K562 (cell line): ENCODE measurements around the gene AP1M1. TPM values are rescaled to one million over a fixed set of nuclear protein-coding genes. Genes with fewer than 3 reads are reported as not detected.

Source experiments
- ATAC-seq: fragments of 200-7000 bp; cut with Tn5 transposase; 3 replicates; pipeline ENCODE4 v1.9.1; 2020; ENCODE audit warnings: moderate library complexity
- BruUV-seq: library from RNA; stranded (reverse); fragments of 400-500 nt; replicated peaks from 2 replicates; lab custom pipeline; 2021; lab: Mats Ljungman, UMichigan
- CTCF ChIA-PET: fragments of 300-600 bp; formaldehyde crosslinking; extraction: SDS; loops from one replicate; lab custom pipeline; 2021; ENCODE audit warnings: low intra/inter-chr PET ratio; lab: Yijun Ruan, JAX
- POLR2A ChIA-PET: fragments of 300-600, 350-650 bp; sonication (Branson Sonifier 250); formaldehyde crosslinking; extraction: SDS; loops from one replicate; lab custom pipeline; 2021; ENCODE audit warnings: antibody characterized with exemption, inconsistent platforms; lab: Yijun Ruan, JAX
- DNase-seq, 4 experiments: peaks; one replicate each; pipeline versions ENCODE4 v3.0.0 to v3.0.0-alpha.2; 2011 to 2018; ENCODE audit warnings: low spot score in 3 of 4, mixed read lengths in 3 of 4; ENCODE audit errors: extremely low read depth in 1 of 4
- FAIRE-seq: peaks from 2 replicates; lab custom pipeline; 2011; peaks lifted over from hg19 to GRCh38; lab: Jason Lieb, UNC
- H2AFZ ChIP-seq: 2 replicates; pipeline ENCODE4 v1.6.0; 2011; ENCODE audit warnings: low read depth, low read length, control low read depth, inconsistent platforms
- H3K27ac ChIP-seq: fragments of 200-600 bp; 3 replicates; pipeline ENCODE4 v1.8.0; 2011; ENCODE audit warnings: low read depth, mild to moderate bottlenecking, control low read depth, inconsistent platforms, low read length, moderate library complexity, mixed read lengths; ENCODE audit errors: extremely low read depth
- H3K27me3 ChIP-seq, 2 experiments: fragments of 300-600 bp in 1 of 2; 2 replicates in 1 of 2; 3 replicates in 1 of 2; pipeline versions ENCODE4 v1.6.0 to v1.8.0; 2011; ENCODE audit warnings: inconsistent platforms in 2 of 2, low read length in 2 of 2, mild to moderate bottlenecking in 1 of 2, mixed read lengths in 1 of 2, moderate library complexity in 1 of 2; ENCODE audit not compliant: control insufficient read depth in 2 of 2, insufficient read depth in 2 of 2
- H3K36me3 ChIP-seq: fragments of 300-600 bp; 3 replicates; pipeline ENCODE4 v1.8.0; 2011; ENCODE audit warnings: mild to moderate bottlenecking, low read length, inconsistent platforms; ENCODE audit not compliant: control insufficient read depth, insufficient read depth
- H3K4me1 ChIP-seq, 2 experiments: fragments of 200-600 bp in 1 of 2; replicated peaks in 1 of 2; 2 replicates in 1 of 2; 3 replicates in 1 of 2; pipeline versions ENCODE4 v1.5.1 to v1.8.0; 2011; ENCODE audit warnings: inconsistent platforms in 2 of 2, low read length in 2 of 2, mild to moderate bottlenecking in 1 of 2, mixed read lengths in 1 of 2, moderate library complexity in 1 of 2; ENCODE audit not compliant: control insufficient read depth in 2 of 2, insufficient read depth in 2 of 2
- H3K4me2 ChIP-seq: 2 replicates; pipeline ENCODE4 v1.6.1; 2011; ENCODE audit warnings: low read length, control low read depth, inconsistent platforms, mixed read lengths; ENCODE audit not compliant: insufficient read depth
- H3K4me3 ChIP-seq: fragments of 200-600 bp; sonication (generic), shearing (Covaris generic); 2 replicates; pipeline ENCODE4 v1.5.1; 2016; ENCODE audit warnings: control low read depth, inconsistent platforms
- H3K79me2 ChIP-seq: fragments of 200-600 bp; 3 replicates; pipeline ENCODE4 v1.8.0; 2011; ENCODE audit warnings: low read length, inconsistent platforms; ENCODE audit not compliant: control insufficient read depth, insufficient read depth
- H3K9ac ChIP-seq, 2 experiments: 2 replicates each; pipeline versions ENCODE4 v1.6.0 to v1.6.1; 2011; ENCODE audit warnings: low read depth in 2 of 2, low read length in 2 of 2, control low read depth in 1 of 2, inconsistent platforms in 1 of 2, mild to moderate bottlenecking in 1 of 2, mixed read lengths in 1 of 2; ENCODE audit not compliant: insufficient read depth in 1 of 2
- H3K9me1 ChIP-seq: one replicate; pipeline ENCODE4 v1.6.0; 2011; ENCODE audit warnings: inconsistent platforms, mild to moderate bottlenecking, low read length, moderate library complexity; ENCODE audit not compliant: control insufficient read depth, insufficient read depth
- H3K9me3 ChIP-seq: replicated peaks from 2 replicates; pipeline ENCODE4 v1.5.1; 2011; ENCODE audit warnings: low read depth, low read length, inconsistent platforms; ENCODE audit not compliant: control insufficient read depth, insufficient read depth
- H4K20me1 ChIP-seq: replicated peaks from 2 replicates; pipeline ENCODE4 v1.6.1; 2011; ENCODE audit warnings: low read length, inconsistent platforms, mixed read lengths; ENCODE audit not compliant: control insufficient read depth, insufficient read depth
- KDM4B ChIP-seq, 2 experiments: fragments of 450-650 bp in 1 of 2; sonication (generic) in 1 of 2; IDR thresholded peaks; 2 replicates each; pipeline ENCODE4 v1.6.1; 2016 to 2017; ENCODE audit warnings: borderline replicate concordance in 2 of 2, antibody characterized with exemption in 1 of 2, low read depth in 1 of 2, mild to moderate bottlenecking in 1 of 2
- MCM2 ChIP-seq: fragments of 450-650 bp; IDR thresholded peaks from 2 replicates; pipeline ENCODE4 v1.6.1; 2017; ENCODE audit warnings: low read depth, mild to moderate bottlenecking
- MEF2A ChIP-seq: IDR thresholded peaks from 2 replicates; pipeline ENCODE4 v1.6.1; 2011; ENCODE audit warnings: low read depth, mild to moderate bottlenecking, low read length, moderate library complexity; ENCODE audit not compliant: control insufficient read depth
- NFE2L1 ChIP-seq: fragments of 450-650 bp; IDR thresholded peaks from 2 replicates; pipeline ENCODE4 v1.6.1; 2016; ENCODE audit warnings: missing genetic modification characterization, low read depth, mild to moderate bottlenecking, missing compliant biosample characterization, moderate library complexity, borderline replicate concordance
- RBFOX2 ChIP-seq: fragments of 200-400 bp; formaldehyde crosslinking; IDR thresholded peaks from 2 replicates; pipeline ENCODE4 v1.6.1; 2017; ENCODE audit warnings: low read depth, mild to moderate bottlenecking, low read length, moderate library complexity
- RBM14 ChIP-seq: fragments of 200-400 bp; formaldehyde crosslinking; IDR thresholded peaks from 2 replicates; pipeline ENCODE4 v1.6.1; 2018; ENCODE audit warnings: low read depth, mild to moderate bottlenecking, low read length, moderate library complexity, borderline replicate concordance; ENCODE audit not compliant: insufficient read depth
- SAP30 ChIP-seq: fragments of 200-600 bp; sonication (generic); IDR thresholded peaks from 2 replicates; pipeline ENCODE4 v1.6.1; 2012; ENCODE audit warnings: borderline replicate concordance, low read depth, mild to moderate bottlenecking, moderate library complexity, low read length, control low read depth, inconsistent platforms; ENCODE audit not compliant: insufficient read depth, poor library complexity, severe bottlenecking
- SRSF7 ChIP-seq: fragments of 200-400 bp; formaldehyde crosslinking; optimal IDR thresholded peaks from 2 replicates; pipeline ENCODE3; 2017; ENCODE audit warnings: mild to moderate bottlenecking, low read depth, low read length
- STAT5A ChIP-seq: IDR thresholded peaks from 2 replicates; pipeline ENCODE4 v1.6.1; 2012; ENCODE audit warnings: low read length, inconsistent platforms, borderline replicate concordance
- USF1 ChIP-seq: sonication (generic); formaldehyde crosslinking; IDR thresholded peaks from 2 replicates; pipeline ENCODE4 v1.9.0; 2022; ENCODE audit warnings: mild to moderate bottlenecking, missing genetic modification reagents
- XRCC4 ChIP-seq: IDR thresholded peaks from one replicate; pipeline ENCODE4 v1.6.1; 2011; ENCODE audit not compliant: insufficient read depth, insufficient read length; ENCODE audit errors: extremely low read depth
- ZC3H4 ChIP-seq: sonication (generic); formaldehyde crosslinking; IDR thresholded peaks from 2 replicates; pipeline ENCODE4 v1.9.0; 2021; ENCODE audit warnings: missing genetic modification reagents, borderline replicate concordance
- ZSCAN29 ChIP-seq: fragments of 450-650 bp; IDR thresholded peaks from 2 replicates; pipeline ENCODE4 v1.6.1; 2017
- WGBS: fragments of 100-300 bp; shearing (Covaris generic); methylation state at CpG from one replicate; pipeline ENCODE4 v1.1.6; 2016; ENCODE audit warnings: low coverage, mixed read lengths; ENCODE audit not compliant: insufficient coverage; ENCODE audit errors: missing lambda C conversion rate; 5-methylcytosine and 5-hydroxymethylcytosine counted together
- in situ Hi-C: fragments of 300-500 bp; cut with MboI; formaldehyde crosslinking; loops from 4 replicates; pipeline ENCODE4 v1.15.0; 2018; ENCODE audit warnings: inconsistent platforms, mixed read lengths
- intact Hi-C: fragments of 100-400 bp; cut with micrococcal nuclease; formaldehyde crosslinking; loops from 2 replicates; pipeline ENCODE4 v1.14.2; 2022
- polyA plus RNA-seq, 8 experiments: library from polyadenylated mRNA; depleted of rRNA in 4 of 8; stranded (reverse) in 5 of 8; unstranded in 3 of 8; fragments of >200 nt; fragmentation: Nextera tagmentation in 2 of 8; fragmentation: Illumina TruSeq in 1 of 8; extraction: Ambion mirVana in 2 of 8; extraction: Trizol in 1 of 8; gene quantifications; 2 replicates each; pipeline versions ENCODE4 v1.2.1 to v1.2.3, GENCODE V29; 2011 to 2014; ENCODE audit warnings: inconsistent platforms in 1 of 8, missing spikeins in 1 of 8
- total RNA-seq, 7 experiments: library from RNA; depleted of rRNA in 6 of 7; stranded (reverse); fragments of >200 nt in 6 of 7; fragmentation: Illumina TruSeq in 2 of 7; extraction: Trizol in 2 of 7; gene quantifications; 2 replicates each; pipeline versions ENCODE4 v1.2.1 to v1.2.3, GENCODE V29; 2011 to 2021; ENCODE audit warnings: low replicate concordance in 1 of 7

Gene AP1M1
- total and polyA plus RNA-seq, 9 of the 15 experiments (the other 6 are each of a cell fraction or from before 2014, with no cell fraction given) = 0.87 to 56.2 (median 29.1) TPM

DNA sequence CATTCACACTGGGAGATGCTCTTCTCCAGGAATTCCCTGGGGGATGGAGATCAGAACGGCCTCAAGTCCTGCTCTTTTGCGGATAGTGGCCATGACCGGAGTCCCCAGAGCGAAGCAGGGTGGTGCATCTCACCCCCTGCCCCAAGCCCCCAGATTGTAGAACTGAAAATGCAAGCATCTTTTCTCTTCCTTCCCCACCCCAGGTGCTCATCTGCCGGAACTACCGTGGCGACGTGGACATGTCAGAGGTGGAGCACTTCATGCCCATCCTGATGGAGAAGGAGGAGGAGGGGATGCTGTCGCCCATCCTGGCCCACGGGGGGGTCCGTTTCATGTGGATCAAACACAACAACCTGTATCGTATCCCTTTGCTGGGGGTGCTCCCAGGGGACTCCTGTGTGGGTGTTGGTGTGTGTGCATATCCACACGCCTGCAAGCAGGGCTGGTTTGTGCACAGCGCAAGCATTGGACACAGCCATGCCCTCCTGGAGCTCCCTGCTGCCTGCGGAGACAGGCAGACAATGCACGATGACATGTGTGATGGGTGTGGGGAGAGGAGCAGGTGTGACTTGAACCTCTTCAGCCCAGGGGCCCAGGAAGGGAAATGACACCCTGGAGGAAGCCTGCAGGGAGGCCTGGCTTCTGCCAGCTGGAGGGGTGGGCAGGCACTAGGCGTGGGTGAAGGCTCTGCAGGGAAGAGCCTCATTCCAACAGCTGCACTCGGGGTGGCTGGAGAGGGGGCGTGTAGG is 5.7 kb downstream of the AP1M1 start:
- no peak for DNase-seq
- H3K4me3 ChIP-seq = no peak overlapping the region
- no peak for ATAC-seq
- TF ChIP-seq SAP30 = no peak
- no peak for TF ChIP-seq MEF2A
- peak; percentile 43; the same call in 1 of the 2 replicates for TF ChIP-seq RBFOX2
- TF ChIP-seq, all 486 proteins: peak for 1
- Histone ChIP-seq H4K20me1 (peaks cover 4% of the 10 kb centered on the region; the same call in 1 of the 2 replicates), H3K4me2 (no peak overlapping the region), H2AFZ (no peak overlapping the region), H3K79me2 (peaks cover 9% of the 10 kb centered on the region), H3K9me3 (no peaks in the 10 kb centered on the region), H3K27ac (no peak overlapping the region), H3K27me3 (no peaks in the 10 kb centered on the region), H3K9ac (no peak overlapping the region; a peak in 1 of 4 replicates), H3K9me1 (peaks cover 4% of the 10 kb centered on the region), H3K4me1 (peaks cover 6 to 19% of the 10 kb centered on the region in 2 experiments; a peak in 2 of 5 replicates), H3K36me3 (peaks cover 35% of the 10 kb centered on the region; the same call in 2 of the 3 replicates)
- intact Hi-C loops (no loop called here), in situ Hi-C loops (no loop called here)
- CTCF ChIA-PET = no interaction called here
- WGBS = 90% methylated on average over 16 of the region's 19 CpGs
- POLR2A ChIA-PET = interaction anchor here (1.6 kb wide), 1 partner anchor 9 kb away, joined by 3 read pairs; no protein-coding TSS in a partner anchor
- no peak for FAIRE-seq
- no TSS peak for BruUV-seq

DNA sequence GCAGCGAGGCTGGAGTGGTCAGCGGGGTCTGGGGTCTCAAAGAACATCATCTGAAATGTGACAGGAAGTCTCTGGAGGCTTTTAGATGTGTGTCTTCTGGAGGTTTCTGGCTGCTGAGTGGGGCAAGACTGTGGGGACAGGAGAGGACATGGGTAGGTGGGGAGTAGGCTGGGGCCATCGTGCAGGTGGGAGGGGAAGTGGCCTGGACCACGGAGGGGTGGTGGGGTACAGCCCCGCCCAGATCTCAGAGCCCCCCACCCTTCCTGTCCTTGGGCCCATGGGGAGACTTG is 6.2 kb downstream of the AP1M1 start:
- POLR2A ChIA-PET = interaction anchor here (1.6 kb wide), 1 partner anchor 8 kb away, joined by 3 read pairs; no protein-coding TSS in a partner anchor
- no peak for TF ChIP-seq ZC3H4 (CRISPR knock-in tag)
- TF ChIP-seq RBM14 = no peak
- TF ChIP-seq USF1 (CRISPR knock-in tag) = no peak
- no peak for TF ChIP-seq ZSCAN29
- no peak for TF ChIP-seq STAT5A
- TF ChIP-seq XRCC4 = no peak
- no peak for TF ChIP-seq NFE2L1 (tag)
- no peak for TF ChIP-seq MCM2
- no peak for TF ChIP-seq SRSF7
- no peak for TF ChIP-seq KDM4B (IDR thresholded peaks at IDR 0.05; ENCODE audit: borderline replicate concordance in 2 of 2, low read depth in 1 of 2)

More for the DNA sequence above, 6.2 kb downstream of the AP1M1 start:
- no peaks in the 10 kb centered on the region for H3K27me3 ChIP-seq
- FAIRE-seq (no peak), ATAC-seq (no peak), DNase-seq (no peak)
- H3K36me3 ChIP-seq = peaks cover 40% of the 10 kb centered on the region; the same call in 2 of the 3 replicates
- no TSS peak for BruUV-seq
- no peak overlapping the region for H3K4me2 ChIP-seq
- no peak overlapping the region for H3K27ac ChIP-seq
- 72% methylated on average over 5 of the region's 5 CpGs for WGBS
- H4K20me1 ChIP-seq = peaks cover 4% of the 10 kb centered on the region; the same call in 1 of the 2 replicates
- peaks cover 4% of the 10 kb centered on the region; the same call in 1 of the 3 replicates for H3K79me2 ChIP-seq
- H3K9me3 ChIP-seq = no peaks in the 10 kb centered on the region
- H3K9me1 ChIP-seq = peaks cover 4% of the 10 kb centered on the region
- in situ Hi-C loops (no loop called here), intact Hi-C loops (no loop called here)
- H3K4me1 ChIP-seq = peaks cover 1 to 24% of the 10 kb centered on the region in 2 experiments; a peak in 3 of 5 replicates
- no peak overlapping the region; a peak in 1 of 4 replicates for H3K9ac ChIP-seq
- no peak overlapping the region for H3K4me3 ChIP-seq
- no peak overlapping the region for H2AFZ ChIP-seq
- CTCF ChIA-PET = no interaction called here
